HG02981 (cell line): ENCODE results near the gene TUSC2.

Source experiments
- ATAC-seq: cut with Tn5 transposase; IDR thresholded peaks from one replicate; pipeline ENCODE4 v1.9.1; 2021; ENCODE audit warnings: mild to moderate bottlenecking, moderate library complexity; ENCODE audit not compliant: unreplicated experiment

Gene TUSC2

DNA sequence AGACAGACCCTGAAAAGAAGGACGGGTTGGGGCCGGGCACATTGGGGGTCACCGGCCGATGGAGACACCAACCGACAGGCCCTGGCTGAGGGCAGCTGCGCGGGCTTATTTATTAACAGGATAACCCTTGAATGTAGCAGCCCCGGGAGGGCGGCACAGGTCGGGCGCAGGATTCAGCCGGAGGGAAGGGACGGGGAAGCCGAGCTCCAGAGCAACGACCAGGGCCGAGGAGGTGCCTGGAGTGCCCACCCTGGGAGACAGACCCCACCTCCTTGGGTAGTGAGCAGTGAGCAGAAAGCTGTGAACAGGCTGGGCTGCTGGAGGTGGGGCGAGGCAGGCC is 51.3 kb downstream of the TUSC2 start:
- ATAC-seq = no peak

DNA sequence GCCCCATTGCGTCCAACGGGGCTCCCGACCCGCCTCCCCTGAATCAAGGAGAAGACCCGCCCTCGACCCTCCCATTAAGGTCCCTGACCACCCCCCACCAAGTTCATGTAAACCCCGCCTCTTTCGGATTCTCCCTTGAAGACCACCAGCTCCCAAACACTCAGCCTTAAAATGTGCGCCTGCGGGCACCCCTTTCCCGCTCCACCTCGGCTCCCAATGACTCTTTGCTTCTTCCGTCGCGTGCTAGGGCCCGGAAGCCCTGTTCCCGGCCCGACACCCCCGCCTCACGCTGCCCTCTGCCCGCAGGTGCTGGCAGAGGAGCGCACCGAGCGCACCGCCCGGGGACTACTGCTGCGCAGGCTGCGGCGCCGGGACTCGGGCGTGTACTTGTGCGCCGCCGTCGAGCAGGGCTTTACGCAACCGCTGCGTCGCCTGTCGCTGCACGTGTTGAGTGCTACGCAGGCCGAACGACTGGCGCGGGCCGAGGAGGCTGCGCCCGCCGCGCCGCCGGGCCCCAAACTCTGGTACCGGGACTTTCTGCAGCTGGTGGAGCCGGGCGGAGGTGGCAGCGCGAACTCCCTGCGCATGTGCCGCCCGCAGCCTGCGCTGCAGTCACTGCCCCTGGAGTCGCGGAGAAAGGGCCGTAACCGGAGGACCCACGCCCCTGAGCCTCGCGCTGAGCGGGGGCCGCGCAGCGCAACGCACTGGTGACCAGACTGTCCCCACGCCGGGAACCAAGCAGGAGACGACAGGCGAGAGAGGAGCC is 51.8 kb downstream of the TUSC2 start:
- ATAC-seq = no peak

DNA sequence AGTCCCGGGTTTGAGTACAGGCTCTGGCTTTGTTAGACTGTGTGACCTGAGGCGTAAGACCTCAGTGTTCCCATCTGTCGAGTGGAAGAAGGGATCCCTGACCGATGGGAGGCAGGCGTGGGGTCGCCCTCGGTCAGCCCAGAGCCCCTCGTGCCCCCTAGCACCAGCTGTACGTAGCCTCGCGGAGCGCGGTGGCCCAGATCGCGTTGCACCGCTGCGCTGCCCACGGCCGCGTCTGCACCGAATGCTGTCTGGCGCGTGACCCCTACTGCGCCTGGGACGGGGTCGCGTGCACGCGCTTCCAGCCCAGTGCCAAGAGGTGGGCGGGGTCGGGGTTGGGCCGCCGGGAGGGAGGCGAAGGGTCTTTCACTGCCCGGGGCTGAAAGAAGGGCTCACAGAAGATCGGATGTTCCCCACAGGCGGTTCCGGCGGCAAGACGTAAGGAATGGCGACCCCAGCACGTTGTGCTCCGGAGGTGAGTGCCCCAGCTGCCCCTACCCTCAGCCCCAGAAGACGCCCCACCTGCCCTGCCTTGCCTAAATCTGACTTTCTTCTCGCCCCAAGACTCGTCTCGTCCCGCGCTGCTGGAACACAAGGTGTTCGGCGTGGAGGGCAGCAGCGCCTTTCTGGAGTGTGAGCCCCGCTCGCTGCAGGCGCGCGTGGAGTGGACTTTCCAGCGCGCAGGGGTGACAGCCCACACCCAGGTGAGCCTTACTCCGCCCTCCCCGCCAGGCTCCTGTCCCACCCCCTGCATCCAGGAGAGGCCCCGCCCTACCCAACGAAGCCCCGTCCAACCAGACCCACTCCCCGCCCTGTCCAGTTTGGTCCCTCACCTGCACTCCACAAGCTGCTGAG is 52.7 kb downstream of the TUSC2 start:
- no peak for ATAC-seq
